K562 (cell line): ENCODE measurements around the gene HPS1. TPM values are rescaled to one million over a fixed set of nuclear protein-coding genes. Genes with fewer than 3 reads are reported as not detected.

Experiments
- ATAC-seq: fragments of 200-7000 bp; cut with Tn5 transposase; 3 replicates; pipeline ENCODE4 v1.9.1; 2020; ENCODE audit warnings: moderate library complexity
- BruUV-seq: library from RNA; stranded (reverse); fragments of 400-500 nt; replicated peaks from 2 replicates; lab custom pipeline; 2021; lab: Mats Ljungman, UMichigan
- CTCF ChIA-PET: fragments of 300-600 bp; formaldehyde crosslinking; extraction: SDS; loops from one replicate; lab custom pipeline; 2021; ENCODE audit warnings: low intra/inter-chr PET ratio; lab: Yijun Ruan, JAX
- POLR2A ChIA-PET: fragments of 300-600, 350-650 bp; sonication (Branson Sonifier 250); formaldehyde crosslinking; extraction: SDS; loops from one replicate; lab custom pipeline; 2021; ENCODE audit warnings: antibody characterized with exemption, inconsistent platforms; lab: Yijun Ruan, JAX
- DNase-seq, 4 experiments: peaks; one replicate each; pipeline versions ENCODE4 v3.0.0 to v3.0.0-alpha.2; 2011 to 2018; ENCODE audit warnings: low spot score in 3 of 4, mixed read lengths in 3 of 4; ENCODE audit errors: extremely low read depth in 1 of 4
- FAIRE-seq: peaks from 2 replicates; lab custom pipeline; 2011; peaks lifted over from hg19 to GRCh38; lab: Jason Lieb, UNC
- H2AFZ ChIP-seq: 2 replicates; pipeline ENCODE4 v1.6.0; 2011; ENCODE audit warnings: low read depth, low read length, control low read depth, inconsistent platforms
- H3K27ac ChIP-seq: fragments of 200-600 bp; 3 replicates; pipeline ENCODE4 v1.8.0; 2011; ENCODE audit warnings: low read depth, mild to moderate bottlenecking, control low read depth, inconsistent platforms, low read length, moderate library complexity, mixed read lengths; ENCODE audit errors: extremely low read depth
- H3K27me3 ChIP-seq, 2 experiments: fragments of 300-600 bp in 1 of 2; 2 replicates in 1 of 2; 3 replicates in 1 of 2; pipeline versions ENCODE4 v1.6.0 to v1.8.0; 2011; ENCODE audit warnings: inconsistent platforms in 2 of 2, low read length in 2 of 2, mild to moderate bottlenecking in 1 of 2, mixed read lengths in 1 of 2, moderate library complexity in 1 of 2; ENCODE audit not compliant: control insufficient read depth in 2 of 2, insufficient read depth in 2 of 2
- H3K36me3 ChIP-seq: fragments of 300-600 bp; 3 replicates; pipeline ENCODE4 v1.8.0; 2011; ENCODE audit warnings: mild to moderate bottlenecking, low read length, inconsistent platforms; ENCODE audit not compliant: control insufficient read depth, insufficient read depth
- H3K4me1 ChIP-seq, 2 experiments: fragments of 200-600 bp in 1 of 2; replicated peaks in 1 of 2; 2 replicates in 1 of 2; 3 replicates in 1 of 2; pipeline versions ENCODE4 v1.5.1 to v1.8.0; 2011; ENCODE audit warnings: inconsistent platforms in 2 of 2, low read length in 2 of 2, mild to moderate bottlenecking in 1 of 2, mixed read lengths in 1 of 2, moderate library complexity in 1 of 2; ENCODE audit not compliant: control insufficient read depth in 2 of 2, insufficient read depth in 2 of 2
- H3K4me2 ChIP-seq: 2 replicates; pipeline ENCODE4 v1.6.1; 2011; ENCODE audit warnings: low read length, control low read depth, inconsistent platforms, mixed read lengths; ENCODE audit not compliant: insufficient read depth
- H3K4me3 ChIP-seq: fragments of 200-600 bp; sonication (generic), shearing (Covaris generic); 2 replicates; pipeline ENCODE4 v1.5.1; 2016; ENCODE audit warnings: control low read depth, inconsistent platforms
- H3K79me2 ChIP-seq: fragments of 200-600 bp; 3 replicates; pipeline ENCODE4 v1.8.0; 2011; ENCODE audit warnings: low read length, inconsistent platforms; ENCODE audit not compliant: control insufficient read depth, insufficient read depth
- H3K9ac ChIP-seq, 2 experiments: 2 replicates each; pipeline versions ENCODE4 v1.6.0 to v1.6.1; 2011; ENCODE audit warnings: low read depth in 2 of 2, low read length in 2 of 2, control low read depth in 1 of 2, inconsistent platforms in 1 of 2, mild to moderate bottlenecking in 1 of 2, mixed read lengths in 1 of 2; ENCODE audit not compliant: insufficient read depth in 1 of 2
- H3K9me1 ChIP-seq: one replicate; pipeline ENCODE4 v1.6.0; 2011; ENCODE audit warnings: inconsistent platforms, mild to moderate bottlenecking, low read length, moderate library complexity; ENCODE audit not compliant: control insufficient read depth, insufficient read depth
- H3K9me3 ChIP-seq: replicated peaks from 2 replicates; pipeline ENCODE4 v1.5.1; 2011; ENCODE audit warnings: low read depth, low read length, inconsistent platforms; ENCODE audit not compliant: control insufficient read depth, insufficient read depth
- H4K20me1 ChIP-seq: replicated peaks from 2 replicates; pipeline ENCODE4 v1.6.1; 2011; ENCODE audit warnings: low read length, inconsistent platforms, mixed read lengths; ENCODE audit not compliant: control insufficient read depth, insufficient read depth
- BCOR ChIP-seq: fragments of 450-650 bp; IDR thresholded peaks from 2 replicates; pipeline ENCODE4 v1.6.1; 2016
- C11orf30 ChIP-seq: fragments of 450-650 bp; IDR thresholded peaks from 2 replicates; pipeline ENCODE4 v1.6.1; 2016; ENCODE audit warnings: low read depth, mild to moderate bottlenecking
- CC2D1A ChIP-seq: fragments of 450-650 bp; IDR thresholded peaks from 2 replicates; pipeline ENCODE4 v1.6.1; 2017; ENCODE audit warnings: mild to moderate bottlenecking
- ELF1 ChIP-seq: fragments of 200-800 bp; sonication (Bioruptor generic); IDR thresholded peaks from 2 replicates; pipeline ENCODE4 v1.6.1; 2016; ENCODE audit warnings: missing genetic modification characterization, missing compliant biosample characterization
- ETS2 ChIP-seq: IDR thresholded peaks from 2 replicates; pipeline ENCODE4 v1.6.1; 2016; ENCODE audit warnings: borderline replicate concordance, missing genetic modification characterization, mild to moderate bottlenecking, moderate library complexity, missing compliant biosample characterization; ENCODE audit not compliant: poor library complexity, severe bottlenecking
- HMG20B ChIP-seq: fragments of 250-450 bp; sonication (Bioruptor Pico); IDR thresholded peaks from 2 replicates; pipeline ENCODE4 v1.5.0; 2021; ENCODE audit warnings: mild to moderate bottlenecking
- JUN ChIP-seq, 2 experiments: sonication (generic) in 1 of 2; formaldehyde crosslinking in 1 of 2; IDR thresholded peaks; 2 replicates each; pipeline versions ENCODE4 v1.6.1 to v1.8.0; 2012 to 2022; ENCODE audit warnings: borderline replicate concordance in 2 of 2, mild to moderate bottlenecking in 2 of 2, improper control_type of control experiment in 1 of 2, low read depth in 1 of 2, low read length in 1 of 2, missing genetic modification reagents in 1 of 2
- NBN ChIP-seq: fragments of 450-650 bp; IDR thresholded peaks from 2 replicates; pipeline ENCODE4 v1.6.1; 2016; ENCODE audit warnings: low read depth, mild to moderate bottlenecking
- PTBP1 ChIP-seq: fragments of 200-400 bp; formaldehyde crosslinking; IDR thresholded peaks from 2 replicates; pipeline ENCODE4 v1.6.1; 2017; ENCODE audit warnings: low read depth, low read length
- RAD21 ChIP-seq, 2 experiments: fragments of 250-450 bp in 1 of 2; fragments of 450-650 bp in 1 of 2; sonication (Bioruptor Pico) in 1 of 2; formaldehyde crosslinking in 1 of 2; IDR thresholded peaks in 1 of 2; conservative IDR thresholded peaks in 1 of 2; 2 replicates each; pipeline versions ENCODE4 v1.4.0 to v1.8.0; 2020 to 2022; ENCODE audit warnings: mild to moderate bottlenecking in 2 of 2, moderate library complexity in 1 of 2
- RBM15 ChIP-seq: fragments of 200-400 bp; formaldehyde crosslinking; IDR thresholded peaks from 2 replicates; pipeline ENCODE4 v1.6.1; 2018; ENCODE audit warnings: mild to moderate bottlenecking, low read length, moderate library complexity; ENCODE audit not compliant: insufficient read depth
- RCOR1 ChIP-seq, 2 experiments: IDR thresholded peaks; 2 replicates each; pipeline ENCODE4 v1.6.1; 2012; ENCODE audit warnings: low read depth in 2 of 2, low read length in 2 of 2, borderline replicate concordance in 1 of 2, improper control_type of control experiment in 1 of 2
- SAP30 ChIP-seq: fragments of 200-600 bp; sonication (generic); IDR thresholded peaks from 2 replicates; pipeline ENCODE4 v1.6.1; 2012; ENCODE audit warnings: borderline replicate concordance, low read depth, mild to moderate bottlenecking, moderate library complexity, low read length, control low read depth, inconsistent platforms; ENCODE audit not compliant: insufficient read depth, poor library complexity, severe bottlenecking
- TEAD4 ChIP-seq, 2 experiments: sonication (generic) in 1 of 2; formaldehyde crosslinking in 1 of 2; IDR thresholded peaks; 2 replicates each; pipeline versions ENCODE4 v1.6.1 to v1.8.0; 2012 to 2022; ENCODE audit warnings: borderline replicate concordance in 1 of 2, inconsistent platforms in 1 of 2, low read length in 1 of 2, mild to moderate bottlenecking in 1 of 2, missing genetic modification reagents in 1 of 2
- U2AF1 ChIP-seq: fragments of 200-400 bp; formaldehyde crosslinking; optimal IDR thresholded peaks from 2 replicates; pipeline ENCODE3; 2017; ENCODE audit warnings: mild to moderate bottlenecking, low read depth, low read length, moderate library complexity
- ZNF324 ChIP-seq: fragments of 250-450 bp; sonication (Bioruptor Pico); IDR thresholded peaks from 2 replicates; pipeline ENCODE4 v1.4.0; 2020; ENCODE audit warnings: mild to moderate bottlenecking
- ZNF717 ChIP-seq: fragments of 250-450 bp; sonication (Bioruptor Pico); IDR thresholded peaks from 2 replicates; pipeline ENCODE4 v1.5.0; 2021
- WGBS: fragments of 100-300 bp; shearing (Covaris generic); methylation state at CpG from one replicate; pipeline ENCODE4 v1.1.6; 2016; ENCODE audit warnings: low coverage, mixed read lengths; ENCODE audit not compliant: insufficient coverage; ENCODE audit errors: missing lambda C conversion rate; 5-methylcytosine and 5-hydroxymethylcytosine counted together
- in situ Hi-C: fragments of 300-500 bp; cut with MboI; formaldehyde crosslinking; loops from 4 replicates; pipeline ENCODE4 v1.15.0; 2018; ENCODE audit warnings: inconsistent platforms, mixed read lengths
- intact Hi-C: fragments of 100-400 bp; cut with micrococcal nuclease; formaldehyde crosslinking; loops from 2 replicates; pipeline ENCODE4 v1.14.2; 2022
- polyA plus RNA-seq, 8 experiments: library from polyadenylated mRNA; depleted of rRNA in 4 of 8; stranded (reverse) in 5 of 8; unstranded in 3 of 8; fragments of >200 nt; fragmentation: Nextera tagmentation in 2 of 8; fragmentation: Illumina TruSeq in 1 of 8; extraction: Ambion mirVana in 2 of 8; extraction: Trizol in 1 of 8; gene quantifications; 2 replicates each; pipeline versions ENCODE4 v1.2.1 to v1.2.3, GENCODE V29; 2011 to 2014; ENCODE audit warnings: inconsistent platforms in 1 of 8, missing spikeins in 1 of 8
- total RNA-seq, 7 experiments: library from RNA; depleted of rRNA in 6 of 7; stranded (reverse); fragments of >200 nt in 6 of 7; fragmentation: Illumina TruSeq in 2 of 7; extraction: Trizol in 2 of 7; gene quantifications; 2 replicates each; pipeline versions ENCODE4 v1.2.1 to v1.2.3, GENCODE V29; 2011 to 2021; ENCODE audit warnings: low replicate concordance in 1 of 7
- TF ChIP-seq, protein P1 (sequence below): fragments of 200-400 bp; formaldehyde crosslinking; IDR thresholded peaks from 2 replicates; pipeline ENCODE4 v1.6.1; 2017; ENCODE audit warnings: mild to moderate bottlenecking, low read depth, low read length, moderate library complexity

HPS1 gene
- total and polyA plus RNA-seq, 9 of the 15 experiments (the other 6 are each of a cell fraction or from before 2014, with no cell fraction given): 18.1 to 43.6 (median 26.3) TPM

DNA sequence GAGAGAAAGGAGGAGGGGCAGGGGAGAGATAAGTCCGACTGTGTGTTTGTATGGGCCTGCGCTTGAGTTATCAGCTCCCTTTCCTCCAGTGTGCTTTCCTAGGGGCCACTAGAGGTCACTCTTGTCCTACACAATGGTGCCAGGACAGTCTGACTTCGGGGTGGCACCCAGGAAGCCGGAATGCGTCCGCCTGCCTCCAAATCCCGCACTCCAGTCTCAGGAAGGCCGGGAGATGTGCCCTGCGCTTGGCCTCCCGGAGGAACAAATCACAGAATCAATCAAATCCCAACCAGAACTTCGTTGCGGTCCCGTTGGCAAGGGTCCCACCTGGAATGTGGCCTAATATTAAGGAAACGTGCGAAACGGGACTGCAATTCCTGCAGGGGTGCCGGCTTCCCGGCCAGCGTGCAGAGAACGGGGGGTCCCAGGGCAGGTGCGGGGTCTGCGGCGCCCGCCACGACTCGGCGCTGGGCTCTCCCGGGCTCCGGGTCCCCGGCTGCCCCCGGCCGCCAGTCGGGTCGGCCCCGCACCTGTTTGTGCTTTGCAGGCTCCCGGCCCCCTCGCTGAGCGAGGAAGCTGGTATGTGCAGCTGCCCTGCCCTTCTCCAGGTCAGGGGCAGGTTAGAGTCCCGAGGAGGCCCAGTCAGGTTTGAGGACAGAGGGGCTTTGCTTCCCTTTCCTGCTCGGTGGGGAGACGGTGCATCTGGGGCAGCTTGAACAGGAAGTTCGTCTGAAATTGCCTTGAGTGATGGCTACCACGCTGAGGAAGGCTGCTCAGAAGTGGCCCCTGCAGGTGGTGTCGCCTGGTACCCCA, 21.0 kb upstream of the HPS1 start:
- WGBS: 23% methylated on average over 17 of the region's 44 CpGs
- TF ChIP-seq C11orf30 (no peak), ZNF717 (CRISPR knock-in tag) (no peak), CC2D1A (no peak; the same call in 1 of the 2 replicates), HMG20B (CRISPR knock-in tag) (no peak), ZNF324 (no peak), NBN (no peak; the same call in 1 of the 2 replicates), ELF1 (no peak), BCOR (no peak), ETS2 (no peak), TEAD4 (IDR thresholded peaks at IDR 0.05; ENCODE audit: low read length) (no peak), TEAD4 (CRISPR knock-in tag; IDR thresholded peaks at IDR 0.05; ENCODE audit: borderline replicate concordance) (no peak), U2AF1 (no peak), RCOR1 (IDR thresholded peaks at IDR 0.05; ENCODE audit: borderline replicate concordance in 1 of 2, low read depth in 2 of 2, low read length in 2 of 2) (0 out of 4 replicates have a peak, but pooled peaks of 1 of the 2 experiments have one; percentile 35), RBM15 (no peak), RAD21 (CRISPR knock-in tag; conservative IDR thresholded peaks at IDR 0.05 in 1 of 2, IDR thresholded peaks at IDR 0.05 in 1 of 2) (peak; percentile 83 to 87), JUN (IDR thresholded peaks at IDR 0.05; ENCODE audit: borderline replicate concordance, low read depth, low read length) (0 out of 2 replicates have a peak, but pooled peaks have one; percentile 3), JUN (CRISPR knock-in tag; IDR thresholded peaks at IDR 0.05; ENCODE audit: borderline replicate concordance) (no peak), SAP30 (no peak), PTBP1 (peak; percentile 74; the same call in 1 of the 2 replicates)
- TF ChIP-seq, protein P1, sequence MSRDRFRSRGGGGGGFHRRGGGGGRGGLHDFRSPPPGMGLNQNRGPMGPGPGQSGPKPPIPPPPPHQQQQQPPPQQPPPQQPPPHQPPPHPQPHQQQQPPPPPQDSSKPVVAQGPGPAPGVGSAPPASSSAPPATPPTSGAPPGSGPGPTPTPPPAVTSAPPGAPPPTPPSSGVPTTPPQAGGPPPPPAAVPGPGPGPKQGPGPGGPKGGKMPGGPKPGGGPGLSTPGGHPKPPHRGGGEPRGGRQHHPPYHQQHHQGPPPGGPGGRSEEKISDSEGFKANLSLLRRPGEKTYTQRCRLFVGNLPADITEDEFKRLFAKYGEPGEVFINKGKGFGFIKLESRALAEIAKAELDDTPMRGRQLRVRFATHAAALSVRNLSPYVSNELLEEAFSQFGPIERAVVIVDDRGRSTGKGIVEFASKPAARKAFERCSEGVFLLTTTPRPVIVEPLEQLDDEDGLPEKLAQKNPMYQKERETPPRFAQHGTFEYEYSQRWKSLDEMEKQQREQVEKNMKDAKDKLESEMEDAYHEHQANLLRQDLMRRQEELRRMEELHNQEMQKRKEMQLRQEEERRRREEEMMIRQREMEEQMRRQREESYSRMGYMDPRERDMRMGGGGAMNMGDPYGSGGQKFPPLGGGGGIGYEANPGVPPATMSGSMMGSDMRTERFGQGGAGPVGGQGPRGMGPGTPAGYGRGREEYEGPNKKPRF: no peak

More for the DNA sequence above, 21.0 kb upstream of the HPS1 start:
- FAIRE-seq (no peak), DNase-seq (peak; percentile 77 to 88 (median 80)), ATAC-seq (peak; percentile 91)
- peak overlapping the region; percentile 64 for H3K4me2 ChIP-seq
- CTCF ChIA-PET: interaction anchor here (0.6 to 1.8 kb wide), 3 partner anchors 197 to 779 kb away, joined by 3 to 8 read pairs (median 4); no protein-coding TSS in a partner anchor
- H3K79me2 ChIP-seq: no peaks in the 10 kb centered on the region
- no TSS peak for BruUV-seq
- no peaks in the 10 kb centered on the region for H3K36me3 ChIP-seq
- in situ Hi-C loops (loop anchor here (10.0 kb wide), 1 partner anchor 577 kb away; no protein-coding TSS in a partner anchor), intact Hi-C loops (loop anchor here (1.0 to 10.0 kb wide), 5 partner anchors 197 to 780 kb away; no protein-coding TSS in a partner anchor)
- no peaks in the 10 kb centered on the region for H3K27me3 ChIP-seq
- H3K4me3 ChIP-seq: no peak overlapping the region
- H4K20me1 ChIP-seq: no peaks in the 10 kb centered on the region
- peak overlapping the region; percentile 94 for H2AFZ ChIP-seq
- peak overlapping the region; percentile 82 for H3K27ac ChIP-seq
- peak overlapping the region; percentile 49 to 75; a peak in 3 of 4 replicates for H3K9ac ChIP-seq
- no peaks in the 10 kb centered on the region for H3K9me3 ChIP-seq
- H3K4me1 ChIP-seq: peaks cover 33 to 40% of the 10 kb centered on the region in 2 experiments; a peak in 4 of 5 replicates
- POLR2A ChIA-PET: interaction anchor here (0.7 to 1.6 kb wide), 2 partner anchors 20 to 38 kb away, joined by 3 to 4 read pairs; no protein-coding TSS in a partner anchor
- H3K9me1 ChIP-seq: no peaks in the 10 kb centered on the region
